ENCODE data around the gene AHDC1.
A peak's percentile ranks its signal among the peaks of the same experiment; 100 is the strongest.
"Not testable (repeated sequence)": the region's sequence is repeated elsewhere in the genome, so short reads cannot be mapped to it uniquely, and the experiment has no call there.

AHDC1 gene

DNA sequence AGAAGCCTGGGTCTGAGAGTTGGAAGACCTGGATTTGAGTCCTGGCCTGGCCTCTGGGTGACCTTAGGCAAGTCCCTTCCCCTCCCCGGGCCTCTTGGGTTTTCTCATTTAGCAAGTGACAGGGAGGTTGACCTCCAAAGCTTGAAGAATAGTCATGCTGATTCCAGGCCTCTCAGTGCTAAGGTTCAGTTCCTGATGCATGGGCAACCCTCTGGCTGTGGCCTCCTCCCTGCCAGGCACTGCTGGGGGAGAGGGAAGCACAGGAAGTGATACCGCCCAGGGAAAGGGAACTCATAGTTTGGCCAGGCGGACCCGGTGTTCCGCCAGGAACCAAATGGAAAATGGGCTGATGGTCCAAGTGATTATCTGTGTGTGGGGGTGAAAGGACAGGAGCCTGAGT, 90.4 kb downstream of the AHDC1 start:
- no peak for DNase-seq (ENCODE audit: low read depth in 2 of 2)

GRCh38 chr1:27509127-27510080, 94.5 kb downstream of the AHDC1 start:
- no peak for DNase-seq (ENCODE audit: low read depth in 2 of 2)

DNA sequence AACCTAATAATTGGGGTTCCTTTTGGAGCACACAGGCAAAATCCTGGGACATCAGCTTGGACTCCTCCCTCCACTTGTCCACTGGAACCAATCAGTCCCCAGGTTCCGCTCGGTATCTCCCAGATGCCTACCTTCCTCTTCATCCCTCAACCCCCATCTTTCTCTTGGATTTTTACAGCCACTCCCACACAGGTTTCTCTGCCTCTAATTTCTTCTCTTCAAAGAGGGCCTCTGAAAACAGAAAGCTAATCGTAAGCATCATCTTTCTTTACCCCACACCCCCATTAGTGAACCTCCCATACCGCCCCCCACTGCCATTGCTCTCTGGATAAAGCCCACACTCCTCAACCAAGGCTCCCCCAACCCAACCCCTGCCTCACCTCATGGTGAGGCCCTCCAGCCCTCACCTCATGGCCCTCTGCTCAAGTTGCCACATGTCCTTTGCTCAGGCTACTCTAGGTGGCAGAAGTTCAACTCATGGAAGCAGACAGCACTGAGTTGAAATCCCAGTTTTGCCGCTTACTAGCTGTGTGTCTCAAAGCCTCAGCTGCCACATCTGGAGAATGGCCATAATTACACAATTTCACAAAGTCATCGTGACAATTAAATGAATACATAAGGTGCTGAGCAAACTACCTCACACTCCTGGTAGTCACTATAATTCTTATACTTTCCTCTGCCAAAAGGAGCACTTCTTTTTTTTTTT, 95.8 kb downstream of the AHDC1 start:
- no peak for DNase-seq (ENCODE audit: low read depth in 2 of 2)

- DNase-seq (ENCODE audit: low read depth in 2 of 2), result no peak
Measured at GRCh38 chr1:27506703-27507102, 97.2 kb downstream of the AHDC1 start.

- DNase-seq (ENCODE audit: low read depth in 2 of 2), result no peak
Measured at GRCh38 chr1:27505420-27505680, 98.6 kb downstream of the AHDC1 start.

DNA sequence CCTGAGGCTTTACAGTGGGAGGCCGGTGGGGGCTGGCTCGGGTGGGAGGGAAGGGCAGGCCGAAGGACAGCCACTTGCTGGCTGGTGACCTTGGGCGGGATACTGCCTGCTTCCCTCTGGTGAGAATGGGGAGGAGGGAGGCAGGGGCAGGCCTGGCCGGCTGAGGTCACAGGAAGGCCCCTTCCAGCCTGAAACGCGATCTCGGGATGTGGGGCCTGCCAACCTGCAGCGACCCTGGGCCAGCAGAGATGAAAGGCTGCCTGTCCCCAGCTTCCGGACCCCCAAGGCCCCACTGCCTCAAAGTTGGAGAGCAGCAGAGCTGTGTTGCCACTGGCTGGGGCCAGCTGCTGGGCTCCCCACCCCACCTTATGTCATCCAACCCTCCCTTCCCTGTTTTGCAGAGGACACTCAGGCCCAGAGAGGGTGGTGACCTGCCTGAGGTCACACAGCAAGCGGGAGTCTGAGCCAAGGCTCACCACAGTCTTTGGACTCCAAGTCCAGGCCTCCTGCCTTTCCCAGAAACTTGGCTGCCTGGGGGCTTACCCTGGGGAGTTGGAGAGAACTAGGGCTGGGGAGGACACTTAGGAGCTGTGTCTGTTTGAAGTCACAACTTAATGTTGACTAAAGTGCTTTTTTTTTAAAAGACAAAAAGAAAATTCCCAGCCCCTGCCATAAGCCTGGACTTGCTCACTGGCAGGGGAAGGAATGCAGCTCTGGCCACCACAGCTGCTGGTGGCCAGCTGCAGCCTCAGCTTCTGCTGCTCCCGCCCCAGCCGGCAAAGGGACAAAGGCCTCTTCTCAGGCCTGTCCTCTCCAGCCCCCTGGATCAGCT, 99.1 kb downstream of the AHDC1 start:
- DNase-seq (ENCODE audit: low read depth in 2 of 2), result no peak

DNA sequence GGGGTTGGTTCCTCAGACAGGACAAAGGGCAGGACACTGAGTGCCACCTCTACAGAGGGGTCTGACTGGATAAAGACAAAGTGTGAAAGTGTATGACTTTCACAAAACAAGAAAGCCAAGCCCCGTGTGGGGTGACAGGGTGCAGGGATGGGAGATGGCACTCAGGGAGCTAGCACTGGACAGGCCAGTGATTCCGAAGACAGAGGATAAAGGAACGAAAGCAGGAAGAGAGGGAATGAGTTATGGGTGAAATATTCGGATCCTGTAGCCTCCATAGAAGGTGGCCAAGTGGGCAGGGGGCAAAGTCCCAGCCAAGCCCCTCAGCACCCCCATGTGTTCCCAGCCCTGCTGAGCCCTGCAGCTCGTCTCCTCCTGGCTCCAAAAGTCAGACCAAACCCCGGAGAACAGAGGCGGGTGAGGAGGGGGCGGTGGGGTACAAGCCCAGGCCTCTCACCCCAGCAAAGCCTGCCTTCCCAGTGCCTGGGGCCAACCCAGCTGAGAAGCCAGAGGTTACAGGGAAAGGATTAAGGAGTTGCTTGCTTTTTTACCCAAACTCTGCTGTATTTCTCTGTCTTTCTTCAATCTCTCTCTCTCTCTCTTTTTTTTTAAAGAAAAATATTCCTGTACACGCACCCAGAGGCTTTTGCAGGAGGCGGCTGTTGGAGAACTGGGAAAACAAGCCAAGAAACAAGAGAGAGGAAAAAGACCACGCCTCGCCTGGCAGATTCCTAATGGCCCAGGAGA, 99.9 kb downstream of the AHDC1 start:
- no peak for DNase-seq (ENCODE audit: low read depth in 2 of 2)

DNA sequence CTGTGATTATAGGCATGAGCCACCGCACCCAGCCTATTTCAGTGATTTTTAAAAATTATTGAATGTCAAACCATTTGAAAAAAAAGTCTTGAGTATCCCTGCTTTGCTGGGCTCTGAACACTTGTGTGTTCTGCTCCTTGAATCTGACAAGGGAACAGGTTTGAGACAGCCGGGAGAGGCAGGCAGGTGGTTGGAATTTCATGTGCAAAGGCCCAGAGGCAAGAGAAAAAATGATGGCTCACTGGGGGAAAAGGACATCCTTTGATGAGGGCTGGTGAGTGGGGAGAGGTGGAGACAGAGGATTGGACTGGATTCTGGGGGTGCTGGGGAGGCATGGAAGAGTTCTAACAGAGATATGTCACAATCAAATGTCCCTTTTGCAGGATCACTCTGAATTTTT, 100.9 kb downstream of the AHDC1 start:
- DNase-seq (ENCODE audit: low read depth in 2 of 2), result no peak

- DNase-seq (ENCODE audit: low read depth in 2 of 2), result not testable (repeated sequence)
Measured at GRCh38 chr1:27501159-27501558, 102.8 kb downstream of the AHDC1 start.

- no peak for DNase-seq (ENCODE audit: low read depth in 2 of 2)
Measured at GRCh38 chr1:27499142-27499541, 104.8 kb downstream of the AHDC1 start.

- no peak for DNase-seq (ENCODE audit: low read depth in 2 of 2)
Measured at GRCh38 chr1:27496604-27497155, 107.3 kb downstream of the AHDC1 start.

DNA sequence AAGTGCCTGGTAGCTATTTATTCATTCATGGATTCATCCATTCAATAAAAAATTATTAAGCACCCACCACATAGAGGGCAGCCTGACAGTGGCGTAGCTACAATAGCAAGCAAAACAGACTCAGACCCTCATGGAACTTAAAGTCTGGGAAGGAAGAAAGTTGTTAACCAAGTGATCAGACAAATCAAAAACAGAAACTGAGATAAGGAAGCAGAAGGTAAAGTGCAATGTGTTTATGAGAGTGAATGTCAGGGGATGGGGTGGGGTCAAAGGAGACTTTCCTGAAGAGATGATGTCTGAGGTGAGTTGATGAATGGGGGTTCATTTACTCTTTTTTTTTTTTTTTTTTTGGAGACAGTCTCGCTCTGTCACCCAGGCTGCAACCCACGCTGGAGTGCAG, 111.1 kb downstream of the AHDC1 start:
- DNase-seq (ENCODE audit: low read depth in 2 of 2), result no peak

GRCh38 chr1:27491748-27492700, 111.9 kb downstream of the AHDC1 start:
- DNase-seq (ENCODE audit: low read depth in 2 of 2), result no peak

DNA sequence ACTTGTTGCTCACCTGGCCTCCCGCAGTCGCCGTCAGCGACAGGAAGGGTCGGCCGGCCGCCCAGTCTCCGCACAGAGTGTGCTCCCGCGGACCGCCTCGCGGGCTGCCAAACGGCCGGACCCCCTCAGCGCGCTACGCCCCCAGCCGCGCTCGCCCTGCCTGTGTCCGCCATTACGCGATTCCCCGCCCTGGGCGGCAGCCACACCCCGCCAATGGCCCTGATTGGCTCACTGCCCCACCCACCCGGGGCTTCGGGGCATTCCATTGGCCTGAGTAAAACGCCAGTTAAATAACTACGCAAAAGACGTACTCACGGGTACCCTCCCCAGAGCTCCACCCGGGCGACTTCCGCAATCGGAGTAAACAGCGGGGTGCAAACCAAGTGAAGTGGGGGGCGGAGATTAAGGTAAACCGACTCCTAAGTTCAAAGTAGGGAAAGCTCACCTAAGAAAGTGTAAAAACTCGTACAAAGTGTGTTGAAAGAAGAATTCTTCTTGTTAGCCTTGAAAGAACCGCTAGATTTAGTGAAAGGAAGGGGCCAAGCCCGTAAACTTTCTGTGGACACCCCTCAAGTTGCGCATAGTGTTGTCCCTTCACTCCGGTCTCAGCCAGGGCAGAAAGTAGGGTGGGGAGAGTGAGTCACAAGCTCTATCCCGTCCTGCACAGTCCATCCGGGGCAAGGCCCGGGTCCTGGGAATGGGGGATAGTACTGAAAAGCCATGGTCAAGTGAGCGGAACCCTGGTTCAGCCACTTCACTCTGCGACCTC, 113.8 kb downstream of the AHDC1 start, which contains the start of gene WASF2:
Gene WASF2 (minus strand): TSS at position 195 of the 769 bp plus-strand sequence. CDS start 61,277 bp downstream, outside the sequence.
- peak; percentile 92 to 94 for DNase-seq (ENCODE audit: low read depth in 2 of 2)

DNA sequence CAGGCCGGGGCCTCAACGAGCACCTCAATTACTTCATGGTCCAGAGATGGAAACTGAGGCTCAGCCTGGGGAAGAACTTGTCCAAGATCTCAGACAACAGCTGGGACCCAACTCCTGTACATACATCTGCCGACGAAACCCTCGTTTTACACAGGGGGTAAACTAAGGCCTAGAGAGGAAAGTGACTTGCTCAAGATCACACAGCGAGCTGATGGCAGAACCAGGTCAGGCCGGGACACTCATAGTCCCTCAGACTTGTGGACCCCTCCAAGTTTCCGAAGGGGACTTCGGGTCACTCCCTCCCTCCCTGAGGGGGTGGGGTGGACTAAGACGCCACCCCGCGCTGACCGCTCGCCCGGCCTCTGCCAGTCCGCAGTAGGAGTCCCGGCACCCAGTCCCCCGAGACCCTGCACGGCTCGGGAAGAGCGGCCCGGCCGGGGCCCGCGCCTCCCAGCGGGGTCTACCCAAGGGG, 114.4 kb downstream of the AHDC1 start:
- DNase-seq (ENCODE audit: low read depth in 2 of 2), result no peak

DNA sequence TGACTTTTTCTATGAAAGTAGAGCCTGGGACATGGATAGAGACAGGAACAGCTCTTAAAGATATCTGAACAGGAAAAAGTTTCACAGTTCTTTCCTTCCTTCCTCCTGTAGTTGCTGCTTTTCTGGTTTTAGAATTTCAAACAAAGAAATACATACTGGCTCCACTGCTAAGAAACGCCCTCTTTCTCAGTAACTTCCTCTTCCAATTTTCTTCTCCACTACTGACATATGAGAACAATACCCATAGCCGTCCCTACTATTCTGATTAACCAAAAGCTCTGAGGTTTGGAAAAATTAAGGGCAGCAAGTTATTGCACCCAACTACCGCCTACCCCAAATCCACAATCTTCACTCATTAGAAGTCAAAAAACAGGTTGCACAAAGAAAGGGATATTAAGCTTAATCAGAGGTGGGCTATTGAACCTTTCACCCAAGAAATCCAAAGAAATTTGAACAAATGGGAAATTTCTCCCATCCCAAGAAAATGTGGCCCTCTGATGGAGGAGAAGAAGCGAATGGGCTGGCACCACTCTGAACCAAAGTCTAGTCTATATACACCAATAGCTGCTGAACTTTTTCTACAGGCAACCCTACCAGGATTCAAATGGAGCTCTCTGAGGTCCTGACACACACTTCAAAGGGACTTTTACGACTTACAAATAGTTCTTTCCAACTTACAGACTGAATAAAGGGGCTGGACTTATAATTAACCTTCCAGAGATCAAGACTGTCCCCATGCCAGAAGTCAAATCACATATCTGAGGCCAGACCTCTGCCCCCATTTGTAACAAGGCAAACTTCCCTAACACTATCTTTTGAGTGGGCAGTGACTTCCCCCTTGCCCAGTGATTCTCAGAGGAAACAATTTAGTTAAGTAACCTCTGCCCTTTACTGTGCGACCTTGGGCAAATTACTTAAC, 115.7 kb downstream of the AHDC1 start:
- no peak for DNase-seq (ENCODE audit: low read depth in 2 of 2)

DNA sequence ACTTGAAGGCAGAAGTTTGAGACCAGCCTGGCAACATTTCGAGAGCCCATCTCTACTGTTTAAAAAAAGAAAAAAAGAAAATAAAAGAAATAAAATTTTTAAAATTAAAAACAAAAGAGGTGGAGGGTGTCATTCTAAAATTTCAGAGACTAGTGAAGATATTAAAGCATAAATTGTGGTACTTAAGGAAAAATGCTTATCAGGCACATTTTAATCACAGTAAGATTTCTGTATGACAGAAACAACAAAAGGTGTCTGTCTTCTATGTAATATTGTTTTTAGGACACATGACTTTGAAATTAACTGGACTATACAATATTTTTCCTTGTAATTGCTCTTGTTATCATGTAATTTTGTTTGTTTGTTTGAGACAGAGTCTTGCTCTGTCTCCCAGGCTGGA, 118.6 kb downstream of the AHDC1 start:
- no peak for DNase-seq (ENCODE audit: low read depth in 2 of 2)
